C1 segment of cervical spinal cord (tissue), 14 donors: ENCODE measurements around the gene ACBD6.
A peak's percentile ranks its signal among the peaks of the same experiment; 100 is the strongest.
"Not testable (repeated sequence)": the region's sequence is repeated elsewhere in the genome, so short reads cannot be mapped to it uniquely, and the experiment has no call there.

ENCODE experiments used
- DNase-seq, 14 donors: peaks; one replicate each; lab custom pipeline; 2025; lab: John Stamatoyannopoulos, UW

ACBD6 gene

DNA sequence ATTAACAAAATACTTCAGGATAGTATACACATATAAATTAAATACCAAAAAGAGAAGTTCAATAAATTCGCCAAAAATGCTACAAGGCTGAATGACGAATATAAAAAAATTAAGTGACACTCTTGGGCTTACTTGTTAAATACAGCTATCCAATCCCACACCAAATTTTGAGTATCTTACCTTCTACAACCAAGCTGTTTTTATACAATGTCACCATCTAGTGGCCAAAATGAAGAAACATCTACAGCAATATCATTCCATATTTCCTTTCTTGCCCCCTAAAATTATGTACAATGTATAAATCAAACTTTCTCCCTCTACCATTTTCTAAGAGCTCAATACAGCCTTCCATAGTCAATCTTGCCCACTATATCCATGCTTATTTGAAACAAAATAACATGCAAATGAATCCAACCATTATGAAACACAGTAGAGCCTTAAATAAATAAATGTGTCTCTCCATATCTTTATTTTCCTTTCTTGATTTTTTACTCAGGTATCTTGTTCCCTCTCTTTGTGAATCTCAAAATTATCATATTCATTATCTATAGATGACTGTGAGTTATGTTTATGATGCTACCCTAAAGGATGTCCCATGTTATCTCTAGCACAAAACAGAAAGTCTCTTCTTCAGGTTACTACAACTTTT is 86.3 kb downstream of the ACBD6 start:
- peak in 1 of 14 donors; percentile 3 for DNase-seq

DNA sequence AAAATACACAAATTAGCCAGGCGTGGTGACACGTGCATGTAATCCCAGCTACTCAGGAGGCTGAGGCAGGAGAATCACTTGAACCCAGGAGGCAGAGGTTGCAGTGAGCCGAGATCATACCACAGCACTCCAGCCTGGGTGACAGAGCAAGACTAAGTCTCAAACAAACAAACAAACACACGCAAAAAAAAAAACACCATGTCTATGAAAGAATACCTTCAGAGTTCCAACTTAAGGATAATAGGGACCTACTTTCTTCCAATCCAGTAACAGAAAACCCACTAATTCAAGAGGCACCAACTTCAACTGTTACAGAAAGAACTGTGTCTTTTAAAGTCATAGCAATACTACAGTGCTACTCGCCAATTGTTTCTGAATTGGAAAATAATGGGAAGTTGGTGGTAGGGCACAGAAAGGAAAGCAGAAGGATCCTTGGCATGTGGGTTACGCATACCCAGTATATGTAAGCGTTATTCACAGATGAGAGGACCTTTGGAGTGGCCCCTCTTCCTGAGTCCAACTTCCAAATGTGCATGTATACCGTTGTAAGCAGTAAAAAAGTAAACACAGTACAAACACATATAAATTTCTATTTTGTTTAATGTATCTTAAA is 87.0 kb downstream of the ACBD6 start:
- no peak for DNase-seq

DNA sequence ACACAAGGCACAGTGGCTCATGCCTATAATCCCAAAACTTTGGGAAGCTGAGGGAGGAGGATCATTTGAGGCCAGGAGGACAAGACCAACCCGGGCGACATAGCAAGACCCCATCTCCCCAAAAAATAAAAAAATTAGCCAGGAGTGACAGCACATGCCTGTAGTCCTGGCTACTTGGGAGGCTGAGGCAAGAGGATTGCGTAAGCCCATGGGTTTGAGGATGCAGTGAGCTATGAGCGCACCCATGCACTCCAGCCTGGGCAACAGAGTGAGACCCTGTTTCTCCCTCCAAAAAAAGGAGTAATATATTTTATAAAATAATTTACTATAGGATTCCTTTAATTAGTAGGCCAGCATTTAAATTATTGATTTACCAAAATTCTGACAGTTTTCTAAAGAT is 89.8 kb downstream of the ACBD6 start:
- DNase-seq, result no peak

DNA sequence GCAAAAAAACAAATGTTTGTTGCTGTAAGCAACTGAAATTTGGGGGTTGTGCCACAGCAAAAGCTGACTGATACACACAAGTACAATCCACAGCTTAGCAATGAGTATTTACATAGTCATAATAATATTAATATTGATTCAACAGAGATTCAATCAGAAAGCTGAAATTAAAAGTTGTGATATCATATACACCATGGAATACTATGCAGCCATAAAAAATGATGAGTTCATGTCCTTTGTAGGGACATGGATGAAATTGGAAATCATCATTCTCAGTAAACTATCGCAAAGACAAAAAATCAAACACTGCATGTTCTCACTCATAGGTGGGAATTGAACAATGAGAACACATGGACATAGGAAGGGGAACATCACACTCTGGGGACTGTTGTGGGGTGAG is 94.2 kb downstream of the ACBD6 start:
- not testable (repeated sequence) for DNase-seq

DNA sequence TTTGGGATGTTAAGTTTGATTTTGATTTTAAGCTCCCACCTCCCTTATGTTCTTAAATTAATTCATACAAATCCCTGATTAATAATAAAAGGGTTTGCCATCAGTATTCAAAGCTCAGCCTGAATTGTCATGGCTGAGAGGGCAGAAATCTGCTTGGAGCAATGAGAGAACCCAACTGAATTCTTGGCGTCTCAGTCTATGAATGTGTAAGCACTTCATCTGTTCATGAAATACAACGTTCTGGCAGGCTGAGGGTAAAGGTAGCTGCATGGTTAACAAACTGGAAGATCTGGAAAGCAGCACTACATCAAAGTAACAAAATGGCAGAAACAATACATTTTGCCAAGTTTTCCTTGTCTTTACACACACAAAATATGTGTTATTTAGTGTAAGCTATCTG is 95.3 kb downstream of the ACBD6 start:
- DNase-seq, result no peak

DNA sequence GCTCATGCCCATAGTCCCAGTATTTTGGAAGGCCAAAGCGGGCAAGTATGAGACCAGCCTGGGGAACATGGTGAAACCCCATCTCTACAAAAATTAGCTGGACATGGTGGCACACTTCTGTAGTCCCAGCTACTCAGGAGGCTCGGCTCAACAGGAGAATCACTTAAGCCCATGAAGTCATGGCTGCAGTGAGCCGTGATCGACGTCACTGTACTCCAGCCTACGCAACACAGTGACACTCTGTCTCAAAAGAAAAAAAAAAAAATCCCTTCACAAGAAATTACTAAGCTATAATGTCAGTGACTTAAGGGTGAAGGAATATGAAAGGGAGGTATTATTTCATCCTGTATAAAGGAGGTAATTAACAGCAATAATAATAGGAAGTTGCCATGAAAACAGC is 99.8 kb downstream of the ACBD6 start:
- DNase-seq, result no peak

DNA sequence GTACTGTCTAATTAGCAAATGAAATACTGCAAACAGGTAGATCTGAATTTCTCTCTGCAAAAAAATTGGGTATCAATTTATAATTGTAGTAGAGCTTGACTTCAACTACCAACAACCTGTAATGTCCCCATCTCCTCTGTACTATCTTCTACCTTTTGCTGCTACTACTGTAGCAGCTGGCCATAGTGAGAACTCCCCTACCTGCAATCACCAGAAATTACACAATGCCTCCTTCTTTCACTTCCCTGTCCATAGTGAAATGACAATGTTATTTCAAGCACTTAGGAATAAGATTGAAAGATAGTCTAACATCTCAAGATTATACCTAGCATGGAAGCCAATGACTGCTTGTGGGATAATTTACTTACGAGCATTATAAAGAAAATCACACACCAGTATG is 100.4 kb downstream of the ACBD6 start:
- DNase-seq, result no peak

DNA sequence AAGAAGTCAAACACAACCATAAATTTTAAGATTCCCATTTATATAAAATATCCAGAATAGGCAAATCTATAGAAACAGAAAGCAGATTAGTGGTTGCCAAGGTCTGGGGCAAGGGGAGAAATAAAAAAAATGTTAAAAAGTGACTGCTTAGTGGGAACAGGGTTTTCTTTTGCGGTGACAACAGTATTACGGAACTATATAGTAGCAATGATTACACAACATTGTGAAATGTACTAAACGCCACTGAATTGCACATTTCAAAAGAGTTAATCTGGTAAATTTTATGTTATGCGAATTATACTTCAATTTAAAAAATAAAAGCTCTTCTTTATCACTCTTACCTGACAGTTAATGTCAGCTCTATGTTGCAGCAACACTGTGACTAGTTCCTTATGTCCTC is 105.2 kb downstream of the ACBD6 start:
- DNase-seq, result no peak

DNA sequence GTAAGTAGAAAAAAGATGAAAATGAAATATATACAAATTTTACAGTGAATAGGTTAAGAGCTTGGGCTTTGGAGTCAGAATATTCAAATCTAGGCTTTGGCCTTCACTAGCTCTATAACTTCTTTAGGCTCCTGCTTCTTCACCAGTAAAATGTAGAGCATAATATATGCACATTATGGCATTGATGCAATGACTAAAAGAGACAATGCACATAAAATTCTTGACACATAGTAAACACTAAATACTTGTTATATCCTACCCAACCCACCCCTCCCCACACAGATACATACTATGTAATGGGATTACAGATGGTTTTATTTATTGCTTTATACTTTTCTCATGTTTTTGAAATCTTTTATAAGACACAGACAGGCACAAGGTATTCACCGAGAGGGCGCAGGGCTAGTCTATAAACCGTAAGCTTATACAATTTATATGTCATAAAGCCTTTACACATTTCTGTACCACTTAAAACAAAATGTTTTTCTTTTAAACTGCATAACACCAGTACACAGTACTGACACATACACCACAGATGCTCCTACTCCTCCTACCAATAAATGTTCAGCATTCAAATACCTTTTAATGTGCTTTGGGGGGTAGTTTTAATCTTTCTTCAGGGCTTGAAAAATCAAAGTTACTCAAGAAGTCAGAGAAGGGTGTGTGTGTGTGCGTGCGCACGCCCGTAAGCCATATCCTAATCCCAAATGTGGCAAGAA is 109.8 kb downstream of the ACBD6 start:
- no peak for DNase-seq

DNA sequence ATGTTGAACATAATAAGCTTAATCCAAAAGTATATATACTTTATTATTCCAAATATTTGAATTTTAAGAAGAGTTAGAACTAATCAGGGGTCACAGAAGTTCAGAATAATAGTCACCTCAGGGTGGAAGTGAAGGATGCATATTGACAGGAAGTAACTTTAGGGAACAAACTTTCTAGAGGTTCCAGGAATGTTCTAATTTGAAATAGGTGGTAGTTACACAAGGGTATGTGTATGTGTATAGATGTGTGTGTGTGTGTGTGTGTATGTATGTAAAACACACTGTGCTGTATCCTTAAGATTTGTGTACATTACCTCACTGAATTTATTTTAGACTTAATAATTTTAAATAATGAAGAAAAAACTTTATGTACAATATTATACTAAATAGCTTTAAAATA is 110.4 kb downstream of the ACBD6 start:
- no peak for DNase-seq

DNA sequence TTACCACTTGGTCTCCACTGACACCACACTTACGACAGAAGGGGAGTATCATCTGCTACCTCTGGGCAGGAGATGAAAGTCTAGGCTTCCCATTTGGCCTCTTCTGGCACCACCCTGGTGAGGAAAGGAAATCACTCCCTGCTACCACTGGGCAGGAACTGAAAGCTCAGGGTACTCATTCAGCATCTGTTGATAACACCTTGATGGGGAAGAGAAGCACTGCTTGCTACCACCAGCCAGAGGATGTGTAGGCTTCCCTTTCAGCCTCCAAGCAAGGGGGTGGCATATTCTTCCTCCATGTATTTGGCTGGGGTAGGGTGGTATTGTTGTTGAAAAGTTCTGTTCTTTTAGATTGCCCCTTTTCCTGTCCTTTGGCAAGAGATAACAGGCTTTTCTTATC is 115.0 kb downstream of the ACBD6 start:
- no peak for DNase-seq

DNA sequence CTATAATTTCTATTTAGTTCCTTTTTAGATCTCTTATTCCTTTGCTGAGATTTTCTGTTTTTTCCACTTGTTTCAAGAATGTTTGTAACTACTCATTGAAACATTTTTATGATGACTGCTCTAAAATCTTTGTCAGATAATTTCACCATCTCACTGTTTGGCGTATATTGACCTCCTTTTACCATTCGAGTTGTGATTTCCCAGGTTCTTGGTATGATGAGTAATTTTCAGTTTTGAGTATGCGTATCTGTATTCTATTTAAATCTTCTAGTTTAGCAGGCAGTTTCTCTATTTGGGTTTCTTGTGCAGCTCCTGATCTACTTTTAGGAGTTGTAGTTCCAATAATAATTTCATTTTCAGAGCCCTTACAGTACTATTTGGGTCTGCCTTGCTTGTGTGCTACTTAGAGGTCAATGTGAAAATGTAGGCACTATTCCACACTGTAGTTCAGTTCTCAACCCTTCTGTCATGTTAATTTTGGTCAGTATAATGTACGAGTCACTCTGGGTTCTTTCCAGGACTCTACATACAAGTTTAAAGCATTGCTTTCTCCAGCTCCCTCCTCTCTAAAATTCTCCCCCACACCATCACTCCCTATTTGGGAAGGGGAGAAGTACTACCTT is 115.5 kb downstream of the ACBD6 start:
- DNase-seq, result no peak

DNA sequence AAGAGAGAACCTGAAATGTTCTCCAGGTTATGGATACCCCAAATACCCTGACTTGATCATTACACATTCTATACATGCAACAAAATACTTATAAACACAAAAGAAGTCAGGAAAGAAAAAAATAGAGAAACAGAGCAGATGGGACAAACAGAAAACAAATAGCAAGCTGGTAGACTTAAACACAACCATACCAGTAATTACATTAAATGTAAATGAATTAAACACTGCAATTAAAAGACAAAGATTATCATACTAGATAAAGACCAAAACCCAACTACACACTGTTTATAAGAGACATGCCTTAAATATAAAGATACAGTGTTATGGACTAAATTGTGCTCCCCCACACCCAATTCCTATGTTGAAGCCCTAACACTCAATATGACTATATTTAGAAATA is 117.2 kb downstream of the ACBD6 start:
- no peak for DNase-seq

DNA sequence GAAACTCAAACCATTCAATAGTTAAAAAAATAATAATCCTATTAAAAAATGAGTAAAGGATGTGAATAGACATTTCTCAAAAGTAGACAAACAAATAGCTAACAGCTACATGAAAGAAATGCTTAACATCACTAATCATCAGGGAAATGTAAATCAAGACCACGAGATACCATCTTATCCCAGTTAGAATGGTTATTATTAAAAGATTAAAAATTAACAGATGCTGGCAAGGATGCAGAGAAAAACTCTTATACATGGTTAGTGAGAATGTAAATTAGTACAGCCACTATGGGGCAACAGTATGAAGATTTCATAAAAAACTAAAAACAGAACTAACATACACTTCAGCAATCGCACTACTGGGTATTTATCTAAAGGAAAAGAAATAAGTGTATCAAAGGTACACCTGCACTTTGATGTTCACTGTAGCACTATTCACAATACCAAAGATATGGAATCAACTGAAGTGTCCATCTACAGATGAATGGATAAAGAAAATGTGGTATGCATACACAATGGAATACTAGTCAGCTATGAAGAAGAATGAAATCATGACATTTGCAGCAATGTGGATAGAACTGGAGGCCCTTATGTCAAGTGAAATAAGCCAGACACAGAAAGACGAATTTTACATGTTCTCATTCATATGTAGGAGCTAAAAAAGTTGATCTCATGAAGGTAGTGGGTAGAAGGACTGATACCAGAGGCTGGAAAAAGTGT is 117.9 kb downstream of the ACBD6 start:
- DNase-seq, result no peak

DNA sequence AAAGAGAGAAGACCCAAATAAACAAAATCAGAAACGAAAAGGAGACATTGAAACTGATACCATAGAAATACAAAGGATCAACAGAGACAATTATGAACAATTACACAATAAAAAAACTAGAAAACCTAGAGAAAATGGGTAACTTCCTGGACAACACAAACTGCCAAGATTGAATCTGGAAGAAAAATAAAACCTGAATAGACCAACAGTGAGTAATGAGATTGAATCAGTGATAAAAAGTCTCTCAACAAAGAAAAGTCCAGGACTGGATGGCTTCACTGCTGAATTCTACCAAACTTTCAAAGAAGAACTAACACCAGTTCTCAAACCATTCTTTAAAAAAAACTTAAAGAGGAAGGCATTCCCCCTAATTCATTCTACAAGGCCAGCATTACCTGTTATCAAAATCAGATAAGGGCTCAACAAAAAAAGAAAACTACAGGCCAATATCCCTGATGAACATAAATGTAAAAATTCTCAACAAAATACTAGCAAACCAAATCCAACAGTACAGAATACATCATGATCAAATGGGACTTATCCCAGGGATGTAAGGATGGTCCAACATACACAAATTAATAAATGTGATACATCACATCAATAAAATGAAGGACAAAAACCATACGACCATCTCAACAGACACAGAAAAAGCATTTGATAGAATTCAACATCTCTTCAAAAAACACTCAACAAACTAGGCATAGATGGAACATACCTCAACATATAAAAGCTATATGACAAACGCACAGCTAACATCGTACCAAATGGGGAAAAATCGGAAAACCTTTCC is 119.9 kb downstream of the ACBD6 start:
- no peak for DNase-seq

DNA sequence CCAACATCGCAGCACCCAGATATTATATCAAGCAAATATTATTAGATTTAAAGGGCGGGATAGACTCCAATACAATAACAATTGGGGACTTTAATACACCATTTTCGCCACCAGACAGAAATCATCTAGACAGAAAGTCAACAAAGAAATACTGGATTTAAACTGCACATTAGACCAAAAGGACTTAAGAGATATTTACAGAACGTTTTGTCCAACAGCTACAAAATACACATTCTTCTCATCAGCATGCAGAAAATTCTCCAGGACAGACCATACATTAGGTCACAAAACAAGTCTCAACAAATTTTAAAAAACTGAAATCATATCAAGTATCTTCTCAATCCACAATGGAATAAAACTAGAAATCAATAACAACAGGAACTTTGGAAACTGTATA is 121.2 kb downstream of the ACBD6 start:
- DNase-seq, result no peak

DNA sequence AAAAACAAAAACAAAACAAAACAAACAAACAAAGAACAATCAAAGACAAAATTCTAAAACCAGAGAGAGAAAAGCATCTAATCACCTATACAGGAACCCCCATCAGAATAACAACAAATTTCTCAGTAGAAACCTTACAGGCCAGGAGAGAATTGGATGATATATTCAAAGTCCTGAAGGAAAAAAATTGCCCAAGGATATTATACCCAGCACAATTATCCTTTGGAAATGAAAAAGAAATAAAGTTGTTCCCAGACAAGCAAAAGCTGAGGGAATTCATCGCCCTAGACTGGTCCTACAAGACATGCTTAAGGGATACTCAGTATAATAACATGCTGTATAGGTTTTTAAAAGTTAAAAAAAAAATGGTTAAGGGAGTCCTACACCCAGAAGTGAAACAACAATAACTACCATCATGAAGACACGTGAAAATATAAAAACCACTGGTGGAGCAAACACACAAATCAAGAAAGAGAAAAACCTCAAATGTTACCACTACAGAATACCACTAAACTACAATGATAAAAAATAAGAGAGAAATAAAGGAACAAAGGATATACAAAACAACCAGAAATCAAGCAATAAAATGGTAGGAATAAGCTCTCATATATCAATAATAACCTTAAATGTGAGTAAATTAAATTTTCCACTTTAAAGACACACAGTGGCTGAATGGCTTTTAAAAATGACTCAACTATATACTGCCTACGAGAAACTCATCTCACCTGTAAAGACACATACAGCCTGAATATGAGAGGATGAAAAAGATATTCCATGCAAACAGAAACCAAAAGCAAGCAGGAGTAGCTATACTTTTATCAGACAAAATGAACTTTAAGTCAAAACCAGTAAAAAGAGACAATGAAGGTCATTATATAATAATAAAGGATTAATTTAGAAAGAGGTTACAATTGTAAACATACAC is 121.9 kb downstream of the ACBD6 start:
- DNase-seq, result no peak

DNA sequence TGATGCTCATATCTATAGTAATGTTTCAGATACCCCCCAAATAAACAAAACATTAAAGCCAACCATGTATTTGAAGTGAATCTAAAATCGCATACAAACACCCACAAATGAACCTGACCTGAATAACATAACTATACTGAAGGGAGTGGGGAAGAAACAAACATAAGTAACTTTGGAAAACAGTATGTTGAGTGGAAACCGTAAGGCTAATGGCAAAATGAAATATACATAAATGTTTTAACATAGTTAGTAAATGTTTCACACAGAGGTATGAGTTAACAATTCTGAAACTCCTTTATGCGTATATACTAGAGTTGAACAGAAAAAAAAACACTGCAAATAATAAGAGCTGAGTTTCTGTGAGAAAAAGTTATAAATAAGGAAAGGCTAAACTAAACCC is 125.6 kb downstream of the ACBD6 start:
- DNase-seq, result no peak

DNA sequence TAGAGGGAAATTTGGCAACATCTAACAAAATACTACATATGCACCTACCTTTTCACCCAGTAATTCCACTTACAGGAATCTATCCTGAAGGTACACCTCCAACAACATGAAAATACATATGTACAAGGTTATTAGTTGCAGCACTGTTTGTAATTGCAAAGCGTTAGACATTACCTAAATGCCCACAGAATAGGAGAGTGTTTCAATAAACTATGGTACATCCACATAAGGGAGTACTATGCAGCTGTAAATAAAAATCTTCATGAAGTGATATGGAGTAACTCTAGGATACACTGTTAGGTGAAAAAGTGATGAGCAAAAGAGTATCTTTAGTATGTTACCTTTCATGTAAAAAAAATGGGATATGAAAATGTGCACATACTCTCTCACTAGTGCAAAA is 126.1 kb downstream of the ACBD6 start:
- DNase-seq, result no peak

DNA sequence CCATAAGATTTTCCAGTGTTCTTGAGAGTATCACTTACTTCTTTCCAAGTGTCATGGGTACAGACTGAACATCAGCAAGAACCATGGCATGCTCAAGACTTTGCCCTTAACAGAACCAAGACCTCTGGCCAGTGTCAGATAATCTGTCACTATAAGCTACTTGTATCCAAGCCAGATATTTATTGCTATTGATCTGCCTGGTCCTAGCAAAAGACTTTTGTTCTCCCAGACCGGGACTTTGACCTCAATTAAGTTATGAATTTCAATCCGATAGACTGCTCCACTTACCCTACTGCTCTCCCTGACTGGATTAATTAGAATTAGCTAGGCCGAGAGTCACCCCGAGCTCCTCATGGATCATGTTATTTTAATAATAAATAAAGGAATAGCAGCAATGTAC is 129.6 kb downstream of the ACBD6 start:
- no peak for DNase-seq
